Neural cell (in vitro differentiated cells): ENCODE measurements around the gene APBB1IP. TPM values are rescaled to one million over a fixed set of nuclear protein-coding genes. Genes with fewer than 3 reads are reported as not detected.

Experiments
- H2AFZ ChIP-seq: fragments of 200-600, 300-800 bp; sonication (generic), shearing (Covaris generic); 2 replicates; pipeline ENCODE4 v1.6.0; 2014; ENCODE audit warnings: low read depth, mild to moderate bottlenecking, antibody characterized with exemption, low read length, moderate library complexity
- H3F3A ChIP-seq: fragments of 200-600 bp; shearing (Covaris generic); 2 replicates; pipeline ENCODE4 v1.6.1; 2016; ENCODE audit warnings: mild to moderate bottlenecking, moderate library complexity, mixed read lengths, antibody characterized with exemption, low read length; ENCODE audit not compliant: insufficient read depth, poor library complexity, severe bottlenecking
- H3K27ac ChIP-seq: fragments of 200-600, 300-800 bp; sonication (generic), shearing (Covaris generic); 2 replicates; pipeline ENCODE4 v1.5.1; 2014; ENCODE audit warnings: mild to moderate bottlenecking, low read length, moderate library complexity
- H3K27me3 ChIP-seq: fragments of 300-800, 200-600 bp; sonication (generic), shearing (Covaris generic); 2 replicates; pipeline ENCODE4 v1.6.0; 2014; ENCODE audit warnings: mild to moderate bottlenecking, low read depth, low read length, moderate library complexity; ENCODE audit not compliant: insufficient read depth
- H3K36me3 ChIP-seq: fragments of 300-800, 200-600 bp; sonication (generic), shearing (Covaris generic); 2 replicates; pipeline ENCODE4 v1.5.1; 2014; ENCODE audit warnings: mild to moderate bottlenecking, antibody characterized with exemption, low read length, moderate library complexity; ENCODE audit not compliant: insufficient read depth
- H3K4me2 ChIP-seq: fragments of 300-800, 200-600 bp; sonication (generic), shearing (Covaris generic); 2 replicates; pipeline ENCODE4 v1.6.0; 2014; ENCODE audit warnings: mild to moderate bottlenecking, low read length
- H3K4me3 ChIP-seq: fragments of 300-800, 200-600 bp; sonication (generic), shearing (Covaris generic); 2 replicates; pipeline ENCODE4 v1.5.1; 2014; ENCODE audit warnings: mild to moderate bottlenecking, low read length, moderate library complexity
- H3K79me2 ChIP-seq: fragments of 200-600 bp; shearing (Covaris generic); replicated peaks from 2 replicates; pipeline ENCODE4 v1.6.0; 2014; ENCODE audit warnings: mild to moderate bottlenecking, low read length, moderate library complexity; ENCODE audit not compliant: insufficient read depth
- H3K9ac ChIP-seq: fragments of 300-800, 200-600 bp; sonication (generic), shearing (Covaris generic); 2 replicates; pipeline ENCODE4 v1.6.1; 2016; ENCODE audit warnings: mild to moderate bottlenecking, low read length, mixed read lengths
- H3K9me2 ChIP-seq: fragments of 200-600 bp; shearing (Covaris generic); 2 replicates; pipeline ENCODE4 v1.6.1; 2016; ENCODE audit warnings: mild to moderate bottlenecking, low read length, mixed read lengths; ENCODE audit not compliant: insufficient read depth
- H3K9me3 ChIP-seq: fragments of 200-600, 300-800 bp; sonication (generic), shearing (Covaris generic); 2 replicates; pipeline ENCODE4 v1.6.1; 2016; ENCODE audit warnings: mild to moderate bottlenecking, mixed run types, low read length, moderate library complexity, mixed read lengths
- H4K20me1 ChIP-seq: fragments of 200-600 bp; shearing (Covaris generic); 2 replicates; pipeline ENCODE4 v1.6.1; 2016; ENCODE audit warnings: mild to moderate bottlenecking, mixed run types; ENCODE audit not compliant: insufficient read depth
- CTCF ChIP-seq: fragments of 450-650 bp; IDR thresholded peaks from 2 replicates; pipeline ENCODE4 v1.5.1; 2014; ENCODE audit warnings: antibody characterized with exemption, mild to moderate bottlenecking, moderate library complexity; ENCODE audit not compliant: poor library complexity, severe bottlenecking
- EP300 ChIP-seq: fragments of 450-650 bp; conservative IDR thresholded peaks from 2 replicates; pipeline ENCODE4 v1.6.1; 2014; ENCODE audit warnings: antibody characterized with exemption, mild to moderate bottlenecking, moderate library complexity; ENCODE audit not compliant: poor library complexity, severe bottlenecking
- EZH2 ChIP-seq: fragments of 200-600, 300-800 bp; shearing (Covaris generic), sonication (generic); IDR thresholded peaks from 2 replicates; pipeline ENCODE4 v1.6.1; 2014; ENCODE audit warnings: antibody characterized with exemption, low read length, borderline replicate concordance, mild to moderate bottlenecking; ENCODE audit not compliant: insufficient read depth, poor library complexity, severe bottlenecking
- MXI1 ChIP-seq: fragments of 450-650 bp; conservative IDR thresholded peaks from 2 replicates; pipeline ENCODE4 v1.6.1; 2014; ENCODE audit warnings: antibody characterized with exemption, mild to moderate bottlenecking; ENCODE audit not compliant: poor library complexity, severe bottlenecking
- POLR2AphosphoS5 ChIP-seq: IDR thresholded peaks from 2 replicates; pipeline ENCODE4 v1.6.1; 2012
- RAD21 ChIP-seq: fragments of 450-650 bp; conservative IDR thresholded peaks from 2 replicates; pipeline ENCODE4 v1.6.1; 2014; ENCODE audit warnings: antibody characterized with exemption, mild to moderate bottlenecking, moderate library complexity
- REST ChIP-seq: IDR thresholded peaks from 2 replicates; pipeline ENCODE4 v1.6.1; 2012; ENCODE audit warnings: borderline replicate concordance
- SMC3 ChIP-seq: fragments of 450-650 bp; conservative IDR thresholded peaks from 2 replicates; pipeline ENCODE4 v1.6.1; 2014; ENCODE audit warnings: antibody characterized with exemption, mild to moderate bottlenecking, moderate library complexity; ENCODE audit not compliant: poor library complexity
- TAF1 ChIP-seq: IDR thresholded peaks from 2 replicates; pipeline ENCODE4 v1.6.1; 2012; ENCODE audit warnings: low read depth
- polyA plus RNA-seq: library from polyadenylated mRNA; depleted of rRNA; stranded (reverse); fragments of >200 nt; gene quantifications from 2 replicates; pipeline ENCODE4 v1.2.3, GENCODE V29; 2014

APBB1IP gene
- polyA plus RNA-seq, 1 donor from 2014 or later: not detected

- H2AFZ ChIP-seq: no peak overlapping the region
- H3K9ac ChIP-seq: no peak overlapping the region
- H3F3A ChIP-seq: no peaks in the 10 kb centered on the region
- H3K36me3 ChIP-seq: no peaks in the 10 kb centered on the region
- H3K27me3 ChIP-seq: no peaks in the 10 kb centered on the region
- no peaks in the 10 kb centered on the region for H3K9me3 ChIP-seq
- H4K20me1 ChIP-seq: no peaks in the 10 kb centered on the region
- H3K4me3 ChIP-seq: no peak overlapping the region
- TF ChIP-seq MXI1 (no peak), POLR2AphosphoS5 (no peak), CTCF (no peak), RAD21 (no peak), EZH2 (no peak), REST (no peak), TAF1 (no peak), EP300 (no peak), SMC3 (no peak)
- H3K9me2 ChIP-seq: no peaks in the 10 kb centered on the region
- no peak overlapping the region for H3K4me2 ChIP-seq
- no peaks in the 10 kb centered on the region for H3K79me2 ChIP-seq
- no peak overlapping the region for H3K27ac ChIP-seq
Measured at GRCh38 chr10:26525586-26525985, 87.4 kb downstream of the APBB1IP start.

GRCh38 chr10:26527018-26527417 lies 88.9 kb downstream of the APBB1IP start:
- Histone ChIP-seq H3K27ac (no peak overlapping the region), H3F3A (no peaks in the 10 kb centered on the region), H3K9me3 (no peaks in the 10 kb centered on the region), H3K79me2 (no peaks in the 10 kb centered on the region), H2AFZ (no peak overlapping the region), H3K4me3 (no peak overlapping the region), H4K20me1 (no peaks in the 10 kb centered on the region), H3K9me2 (no peaks in the 10 kb centered on the region), H3K27me3 (no peaks in the 10 kb centered on the region), H3K36me3 (no peaks in the 10 kb centered on the region), H3K4me2 (no peak overlapping the region), H3K9ac (no peak overlapping the region)
- TF ChIP-seq SMC3 (no peak), MXI1 (no peak), TAF1 (no peak), EZH2 (no peak)

GRCh38 chr10:26528048-26528447 lies 89.9 kb downstream of the APBB1IP start:
- Histone ChIP-seq H3K4me3 (no peak overlapping the region), H3K9me2 (no peaks in the 10 kb centered on the region), H3F3A (no peaks in the 10 kb centered on the region), H3K27me3 (no peaks in the 10 kb centered on the region), H3K27ac (no peak overlapping the region), H3K9ac (no peak overlapping the region), H4K20me1 (no peaks in the 10 kb centered on the region), H3K9me3 (no peaks in the 10 kb centered on the region), H2AFZ (no peak overlapping the region), H3K4me2 (no peak overlapping the region), H3K79me2 (no peaks in the 10 kb centered on the region), H3K36me3 (no peaks in the 10 kb centered on the region)
- no peak for TF ChIP-seq RAD21
- TF ChIP-seq POLR2AphosphoS5: no peak
- TF ChIP-seq TAF1: no peak
- no peak for TF ChIP-seq REST
- no peak for TF ChIP-seq EP300
- no peak for TF ChIP-seq EZH2
- no peak for TF ChIP-seq MXI1
- no peak for TF ChIP-seq CTCF
- no peak for TF ChIP-seq SMC3
